Stomach (tissue), 9 donors: ENCODE measurements around the gene TEAD1. TPM values are rescaled to one million over a fixed set of nuclear protein-coding genes. Genes with fewer than 3 reads are reported as not detected.
A peak's percentile ranks its signal among the peaks of the same experiment; 100 is the strongest.

Experiments
- DNase-seq, 2 donors: peaks; one replicate each; pipeline versions ENCODE4 v3.0.0 to v3.0.0-alpha.2; 2013 to 2019
- H3K27ac ChIP-seq, 5 donors: fragments of 200-600 bp in 4 of 5; sonication (generic) in 4 of 5; one replicate each; pipeline ENCODE4 v1.5.1; 2013 to 2019; ENCODE audit warnings: mild to moderate bottlenecking in 1 of 5, moderate library complexity in 1 of 5
- H3K27me3 ChIP-seq, 3 donors: fragments of 200-600 bp; sonication (generic); one replicate each; pipeline ENCODE4 v1.5.1; 2017 to 2019; ENCODE audit warnings: mixed run types in 1 of 3
- H3K36me3 ChIP-seq, 4 donors: fragments of 200-600 bp; sonication (generic); 1 replicate in 3 of 4; 2 replicates in 1 of 4; pipeline ENCODE4 v1.5.1; 2016 to 2019
- H3K4me1 ChIP-seq, 4 donors: fragments of 200-600 bp; sonication (generic); one replicate each; pipeline ENCODE4 v1.5.1; 2016 to 2019
- H3K4me3 ChIP-seq, 4 donors: fragments of 200-600 bp; sonication (generic) in 3 of 4; one replicate each; pipeline ENCODE4 v1.5.1; 2016 to 2019; ENCODE audit warnings: mild to moderate bottlenecking in 1 of 4
- H3K9me3 ChIP-seq, 4 donors: fragments of 200-600 bp; sonication (generic); one replicate each; pipeline ENCODE4 v1.5.1; 2016 to 2019
- EP300 ChIP-seq: sonication (generic); formaldehyde crosslinking; IDR thresholded peaks from one replicate; pipeline ENCODE4 v1.6.1; 2017; ENCODE audit warnings: antibody characterized with exemption
- POLR2A ChIP-seq, 4 donors: fragments of 450-650 bp; IDR thresholded peaks; one replicate each; pipeline ENCODE4 v1.6.1; 2016; ENCODE audit warnings: antibody characterized with exemption in 4 of 4, control low read depth in 2 of 4, mild to moderate bottlenecking in 1 of 4, moderate library complexity in 1 of 4
- POLR2AphosphoS5 ChIP-seq, 3 donors: sonication (generic); formaldehyde crosslinking; IDR thresholded peaks; one replicate each; pipeline ENCODE4 v1.6.1; 2016; ENCODE audit warnings: antibody characterized with exemption in 3 of 3
- WGBS, 5 donors: extraction: QIAGEN DNeasy Blood & Tissue Kit in 3 of 5; methylation state at CpG; one replicate each; pipeline versions ENCODE4 v1.1.5 to v1.1.7; 2013 to 2018; 5-methylcytosine and 5-hydroxymethylcytosine counted together
- intact Hi-C: fragments of 100-400 bp; cut with DNase I; formaldehyde crosslinking; loops from one replicate; pipeline ENCODE4 v1.15.1; 2023; ENCODE audit warnings: low total_unique reads
- polyA plus RNA-seq, 3 donors: library from polyadenylated mRNA; stranded (reverse); fragments of 200-250 nt; gene quantifications; one replicate each; pipeline ENCODE4 v1.2.3, GENCODE V29; 2013
- total RNA-seq, 5 donors: library from RNA; depleted of rRNA; stranded (reverse); fragments of >200 nt; gene quantifications; one replicate each; pipeline versions ENCODE4 v1.1.0 to v1.2.3, GENCODE V29; 2014 to 2016
- TF ChIP-seq, protein P1 (sequence below), 7 experiments: fragments of 450-650 bp in 4 of 7; fragments of 200-600 bp in 3 of 7; sonication (generic) in 3 of 7; IDR thresholded peaks; one replicate each; pipeline ENCODE4 v1.5.1; 2016 to 2019; ENCODE audit warnings: antibody characterized with exemption in 7 of 7, control low read depth in 2 of 7, mild to moderate bottlenecking in 1 of 7
- donor health status: healthy with polysubstance abuse.
- donor health status: Bipolar disorder and iron deficiency.
- donor health status: healthy.

The TEAD1 gene
- total and polyA plus RNA-seq, 8 donors = 4.9 to 133 (median 65.2) TPM

DNA sequence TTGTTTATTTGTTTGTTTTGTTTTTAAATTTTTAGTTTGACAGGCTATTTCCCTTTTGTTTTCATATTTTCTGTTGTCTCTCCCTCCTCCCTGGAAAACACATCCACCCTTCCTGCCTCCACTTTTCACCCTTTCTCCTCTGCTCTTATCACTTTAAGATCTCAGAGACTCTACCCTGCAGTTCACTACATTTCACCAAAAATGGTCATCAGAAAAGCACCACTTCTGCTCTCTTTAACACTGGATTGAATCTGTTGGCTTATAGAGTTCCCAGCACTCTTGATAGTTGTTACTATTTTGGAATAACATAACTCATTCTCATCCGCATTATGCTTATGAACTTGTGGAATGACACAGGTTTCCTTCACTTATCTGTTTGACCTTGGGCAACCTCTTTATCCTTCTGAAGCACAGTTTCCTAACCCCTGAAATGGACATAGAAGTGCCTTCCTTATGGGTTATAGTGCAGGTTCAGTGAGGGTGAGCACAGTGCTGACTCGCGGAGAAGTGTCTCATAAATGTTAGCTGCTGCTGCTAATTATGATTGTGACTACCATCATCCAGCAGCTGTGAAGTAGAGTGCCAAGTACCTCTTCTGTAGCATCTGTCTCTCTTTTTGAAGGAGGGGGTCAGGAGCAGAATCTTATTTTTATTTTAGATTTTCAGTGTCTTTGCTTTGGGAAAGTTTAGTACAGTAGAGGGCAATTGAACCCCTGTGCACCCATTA is 15.0 kb downstream of the TEAD1 start:
- WGBS, 5 donors = 71 to 86% (median 83%) methylated on average over 3 of the region's 3 CpGs
- H3K27me3 ChIP-seq = no peaks in the 10 kb centered on the region
- no peak overlapping the region for H3K4me3 ChIP-seq
- no peak for DNase-seq
- H3K36me3 ChIP-seq = no peaks in the 10 kb centered on the region
- peaks cover 36 to 98% (median 82%) of the 10 kb centered on the region in 4 donors for H3K4me1 ChIP-seq
- no peak for TF ChIP-seq POLR2A (IDR thresholded peaks at IDR 0.05)
- no peak for TF ChIP-seq POLR2AphosphoS5 (IDR thresholded peaks at IDR 0.05)
- TF ChIP-seq EP300 = no peak
- TF ChIP-seq, protein P1, sequence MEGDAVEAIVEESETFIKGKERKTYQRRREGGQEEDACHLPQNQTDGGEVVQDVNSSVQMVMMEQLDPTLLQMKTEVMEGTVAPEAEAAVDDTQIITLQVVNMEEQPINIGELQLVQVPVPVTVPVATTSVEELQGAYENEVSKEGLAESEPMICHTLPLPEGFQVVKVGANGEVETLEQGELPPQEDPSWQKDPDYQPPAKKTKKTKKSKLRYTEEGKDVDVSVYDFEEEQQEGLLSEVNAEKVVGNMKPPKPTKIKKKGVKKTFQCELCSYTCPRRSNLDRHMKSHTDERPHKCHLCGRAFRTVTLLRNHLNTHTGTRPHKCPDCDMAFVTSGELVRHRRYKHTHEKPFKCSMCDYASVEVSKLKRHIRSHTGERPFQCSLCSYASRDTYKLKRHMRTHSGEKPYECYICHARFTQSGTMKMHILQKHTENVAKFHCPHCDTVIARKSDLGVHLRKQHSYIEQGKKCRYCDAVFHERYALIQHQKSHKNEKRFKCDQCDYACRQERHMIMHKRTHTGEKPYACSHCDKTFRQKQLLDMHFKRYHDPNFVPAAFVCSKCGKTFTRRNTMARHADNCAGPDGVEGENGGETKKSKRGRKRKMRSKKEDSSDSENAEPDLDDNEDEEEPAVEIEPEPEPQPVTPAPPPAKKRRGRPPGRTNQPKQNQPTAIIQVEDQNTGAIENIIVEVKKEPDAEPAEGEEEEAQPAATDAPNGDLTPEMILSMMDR (IDR thresholded peaks at IDR 0.05) = no peak
- intact Hi-C loops = no loop called here
- H3K9me3 ChIP-seq = no peaks in the 10 kb centered on the region
- no peak overlapping the region for H3K27ac ChIP-seq

DNA sequence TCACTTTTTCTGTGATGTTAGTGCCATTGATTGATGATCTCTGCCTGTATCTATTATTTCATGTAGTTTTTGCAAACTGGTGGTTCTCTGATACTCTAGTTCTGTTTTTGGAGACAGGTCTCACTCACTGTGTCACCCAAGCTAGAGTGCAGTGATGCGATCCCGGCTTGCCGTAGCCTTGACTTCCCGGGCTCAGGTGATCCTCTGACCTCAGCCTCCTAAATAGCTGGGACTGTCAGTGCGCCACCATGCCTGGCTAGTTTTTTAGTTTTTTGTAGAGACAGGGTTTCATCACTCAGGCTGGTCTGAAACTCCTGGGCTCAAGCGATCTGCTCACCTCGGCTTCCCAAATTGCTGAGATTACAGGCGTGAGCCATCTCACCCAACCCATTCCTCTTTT is 16.4 kb downstream of the TEAD1 start:
- no peaks in the 10 kb centered on the region for H3K27me3 ChIP-seq
- H3K27ac ChIP-seq = peak overlapping the region in 2 of 5 donors; percentile 87 to 89
- no peaks in the 10 kb centered on the region for H3K9me3 ChIP-seq
- peaks cover 38 to 98% (median 82%) of the 10 kb centered on the region in 4 donors for H3K4me1 ChIP-seq
- TF ChIP-seq POLR2AphosphoS5 (IDR thresholded peaks at IDR 0.05) (no peak), EP300 (no peak), POLR2A (IDR thresholded peaks at IDR 0.05) (no peak)
- TF ChIP-seq, protein P1 (IDR thresholded peaks at IDR 0.05) = no peak
- 96 to 99% (median 97%) methylated on average over 8 of the region's 8 CpGs for WGBS, 5 donors
- no peak overlapping the region for H3K4me3 ChIP-seq
- no peaks in the 10 kb centered on the region for H3K36me3 ChIP-seq
- DNase-seq = no peak
- intact Hi-C loops = no loop called here

DNA sequence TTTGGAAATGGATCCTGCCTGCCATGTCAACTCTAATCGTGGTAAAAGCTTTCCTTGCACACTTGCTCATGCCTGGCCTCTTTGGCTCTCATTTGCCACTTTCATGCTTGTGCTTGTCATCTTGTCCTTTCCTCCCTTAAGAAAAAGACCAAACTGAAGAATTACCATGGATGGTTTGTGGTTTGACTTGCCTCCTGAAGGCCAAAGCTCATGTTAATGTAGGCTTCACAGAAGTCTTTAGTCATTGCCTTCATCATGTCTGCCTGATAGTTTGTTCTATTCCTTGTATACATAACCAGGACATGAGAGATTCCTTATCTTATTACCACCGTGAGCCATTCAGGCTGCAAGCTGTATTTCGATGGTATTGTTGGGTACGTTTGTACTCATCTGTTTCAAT is 17.3 kb downstream of the TEAD1 start:
- Histone ChIP-seq H3K36me3 (no peaks in the 10 kb centered on the region), H3K27me3 (no peaks in the 10 kb centered on the region), H3K27ac (peak overlapping the region in 4 of 5 donors; percentile 87 to 94 (median 88)), H3K4me3 (no peak overlapping the region), H3K9me3 (no peaks in the 10 kb centered on the region), H3K4me1 (peaks cover 40 to 98% (median 83%) of the 10 kb centered on the region in 4 donors)
- no peak for DNase-seq
- TF ChIP-seq EP300 = no peak
- no peak for TF ChIP-seq POLR2AphosphoS5 (IDR thresholded peaks at IDR 0.05)
- no peak for TF ChIP-seq POLR2A (IDR thresholded peaks at IDR 0.05)
- TF ChIP-seq, protein P1 (IDR thresholded peaks at IDR 0.05) = no peak
- intact Hi-C loops = no loop called here
- 40 to 67% (median 52%) methylated on average over 4 of the region's 4 CpGs for WGBS, 5 donors

DNA sequence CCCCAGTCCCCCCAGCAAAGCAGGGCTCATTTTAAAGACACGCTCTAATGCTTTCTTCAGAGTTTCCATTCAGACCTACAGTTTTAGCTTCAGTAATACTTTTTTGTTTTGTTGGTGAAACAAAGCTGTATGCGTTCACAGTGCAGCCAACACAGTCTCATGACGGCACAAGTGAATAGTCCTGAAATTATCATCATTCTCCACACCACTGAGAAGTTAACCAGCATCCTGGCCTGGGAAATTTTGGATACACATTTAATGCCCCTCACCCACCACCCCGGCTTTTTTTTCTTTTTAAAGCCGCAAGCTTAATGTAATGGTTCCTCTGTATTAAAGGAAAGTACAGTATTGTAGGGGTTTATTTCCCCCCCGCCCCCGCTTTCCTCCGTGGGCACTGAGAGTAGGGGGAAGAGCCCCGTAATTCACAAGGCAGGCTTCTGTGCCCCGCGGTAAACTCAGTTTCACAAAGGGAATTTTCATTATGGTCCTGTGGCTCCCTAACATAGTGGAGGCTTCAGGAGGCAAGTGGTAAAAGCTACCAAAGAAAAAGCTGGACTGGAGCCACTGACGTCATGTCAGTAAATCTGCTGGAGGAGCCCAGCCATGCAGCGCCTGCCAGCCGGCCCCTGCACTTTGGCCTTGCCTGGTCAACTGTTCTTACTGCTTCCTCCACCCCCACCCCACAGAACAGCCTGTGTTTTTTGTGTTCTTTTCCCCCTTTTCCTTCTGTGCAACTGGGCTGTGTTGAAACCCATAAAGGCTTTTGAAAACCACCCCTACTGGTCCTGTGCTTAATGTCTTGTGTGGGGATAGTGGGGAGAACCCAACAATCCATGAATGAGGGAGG is 18.2 kb downstream of the TEAD1 start:
- Histone ChIP-seq H3K27me3 (no peaks in the 10 kb centered on the region), H3K36me3 (no peaks in the 10 kb centered on the region), H3K4me3 (peak overlapping the region in 2 of 4 donors; percentile 7 to 17), H3K9me3 (no peaks in the 10 kb centered on the region), H3K27ac (peak overlapping the region; percentile 76 to 94 (median 88)), H3K4me1 (peaks cover 48 to 93% (median 77%) of the 10 kb centered on the region in 4 donors)
- 26 to 33% (median 30%) methylated on average over 14 of the region's 14 CpGs for WGBS, 5 donors
- TF ChIP-seq POLR2AphosphoS5 (IDR thresholded peaks at IDR 0.05) (peak; percentile 20 to 68 (median 65)), POLR2A (IDR thresholded peaks at IDR 0.05) (no peak)
- intact Hi-C loops = no loop called here
- DNase-seq = peak; percentile 93 to 96
